GM19351 (cell line): ENCODE measurements around the gene RASSF1.
A peak's percentile ranks its signal among the peaks of the same experiment; 100 is the strongest.

Experiments
- ATAC-seq: cut with Tn5 transposase; IDR thresholded peaks from one replicate; pipeline ENCODE4 v1.9.1; 2021; ENCODE audit warnings: mild to moderate bottlenecking, moderate library complexity; ENCODE audit not compliant: unreplicated experiment

Gene RASSF1

GRCh38 chr3:50345586-50346234 is 5.1 kb upstream of the RASSF1 start, which contains the start of gene ZMYND10:
Gene ZMYND10, minus strand, starts transcription at chr3:50345732. Its CDS starts 153 bp downstream, at chr3:50345579.
- no peak for ATAC-seq

GRCh38 chr3:50345008-50345407 is 4.4 kb upstream of the RASSF1 start:
- ATAC-seq = no peak

GRCh38 chr3:50342813-50343633 is 2.4 kb upstream of the RASSF1 start:
- ATAC-seq = no peak

GRCh38 chr3:50341996-50342650 is 1.5 kb upstream of the RASSF1 start:
- ATAC-seq = no peak

- ATAC-seq = no peak
Measured at GRCh38 chr3:50341537-50341936, 901 bp upstream of the RASSF1 start.

GRCh38 chr3:50340147-50340447 is 539 bp downstream of the RASSF1 start:
- no peak for ATAC-seq

- ATAC-seq = no peak
Measured at GRCh38 chr3:50339485-50340146, 1.0 kb downstream of the RASSF1 start.

GRCh38 chr3:50338965-50339364 is 1.7 kb downstream of the RASSF1 start:
- no peak for ATAC-seq

GRCh38 chr3:50337175-50337861 is 3.3 kb downstream of the RASSF1 start:
- ATAC-seq = peak; percentile 61

- ATAC-seq = peak; percentile 1
Measured at GRCh38 chr3:50336452-50337174, 4.0 kb downstream of the RASSF1 start.

GRCh38 chr3:50334339-50335075 is 6.1 kb downstream of the RASSF1 start:
- ATAC-seq = no peak

- no peak for ATAC-seq
Measured at GRCh38 chr3:50333744-50334328, 6.8 kb downstream of the RASSF1 start.

GRCh38 chr3:50331364-50331907 is 9.2 kb downstream of the RASSF1 start:
- ATAC-seq = no peak

- ATAC-seq = no peak
Measured at GRCh38 chr3:50330330-50330729, 10.3 kb downstream of the RASSF1 start.

GRCh38 chr3:50327943-50328691 is 12.5 kb downstream of the RASSF1 start, which contains the start of gene TUSC2:
Gene TUSC2, minus strand, starts transcription at chr3:50328223. Its CDS starts 124 bp downstream, at chr3:50328099.
- ATAC-seq = peak; percentile 92

- ATAC-seq = no peak
Measured at GRCh38 chr3:50327129-50327528, 13.5 kb downstream of the RASSF1 start.

- no peak for ATAC-seq
Measured at GRCh38 chr3:50326182-50326541, 14.5 kb downstream of the RASSF1 start.
